Neural crest cell (in vitro differentiated cells): ENCODE measurements around the gene KCNE1. TPM values are rescaled to one million over a fixed set of nuclear protein-coding genes. Genes with fewer than 3 reads are reported as not detected.

Experiments
- DNase-seq: peaks from one replicate; pipeline ENCODE4 v3.0.0; 2021; ENCODE audit warnings: low read depth, mixed read lengths, low spot score
- H3K27ac Mint-ChIP-seq: one replicate; pipeline ENCODE4 v1.8.0; 2021; ENCODE audit warnings: mild to moderate bottlenecking, mixed read lengths; ENCODE audit not compliant: unreplicated experiment
- H3K27me3 Mint-ChIP-seq: 2 replicates; pipeline ENCODE4 v1.8.0; 2021; ENCODE audit warnings: low read depth, mild to moderate bottlenecking, mixed read lengths
- H3K36me3 Mint-ChIP-seq: 2 replicates; pipeline ENCODE4 v1.8.0; 2021; ENCODE audit warnings: low read depth, mild to moderate bottlenecking, mixed read lengths
- H3K4me1 Mint-ChIP-seq: 2 replicates; pipeline ENCODE4 v1.8.0; 2021; ENCODE audit warnings: mixed read lengths
- H3K4me3 Mint-ChIP-seq: one replicate; pipeline ENCODE4 v1.8.0; 2021; ENCODE audit warnings: mild to moderate bottlenecking, mixed read lengths
- H3K9me3 Mint-ChIP-seq: 2 replicates; pipeline ENCODE4 v1.8.0; 2021; ENCODE audit warnings: mixed read lengths
- total RNA-seq: library from RNA; stranded (reverse); gene quantifications from 2 replicates; pipeline ENCODE4 v1.2.1, GENCODE V29; 2021
- TF ChIP-seq, protein P1 (sequence below): fragments of 200-600 bp; sonication (generic); conservative IDR thresholded peaks from 2 replicates; pipeline ENCODE4 v1.5.0; 2021; ENCODE audit warnings: antibody characterized with exemption, mild to moderate bottlenecking

The KCNE1 gene
- total RNA-seq, 1 donor from 2014 or later: 0.68 TPM

- H3K9me3 Mint-ChIP-seq: peaks cover 7% of the 10 kb centered on the region
- peaks cover 11% of the 10 kb centered on the region for H3K36me3 Mint-ChIP-seq
- TF ChIP-seq, protein P1, sequence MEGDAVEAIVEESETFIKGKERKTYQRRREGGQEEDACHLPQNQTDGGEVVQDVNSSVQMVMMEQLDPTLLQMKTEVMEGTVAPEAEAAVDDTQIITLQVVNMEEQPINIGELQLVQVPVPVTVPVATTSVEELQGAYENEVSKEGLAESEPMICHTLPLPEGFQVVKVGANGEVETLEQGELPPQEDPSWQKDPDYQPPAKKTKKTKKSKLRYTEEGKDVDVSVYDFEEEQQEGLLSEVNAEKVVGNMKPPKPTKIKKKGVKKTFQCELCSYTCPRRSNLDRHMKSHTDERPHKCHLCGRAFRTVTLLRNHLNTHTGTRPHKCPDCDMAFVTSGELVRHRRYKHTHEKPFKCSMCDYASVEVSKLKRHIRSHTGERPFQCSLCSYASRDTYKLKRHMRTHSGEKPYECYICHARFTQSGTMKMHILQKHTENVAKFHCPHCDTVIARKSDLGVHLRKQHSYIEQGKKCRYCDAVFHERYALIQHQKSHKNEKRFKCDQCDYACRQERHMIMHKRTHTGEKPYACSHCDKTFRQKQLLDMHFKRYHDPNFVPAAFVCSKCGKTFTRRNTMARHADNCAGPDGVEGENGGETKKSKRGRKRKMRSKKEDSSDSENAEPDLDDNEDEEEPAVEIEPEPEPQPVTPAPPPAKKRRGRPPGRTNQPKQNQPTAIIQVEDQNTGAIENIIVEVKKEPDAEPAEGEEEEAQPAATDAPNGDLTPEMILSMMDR: no peak
- no peaks in the 10 kb centered on the region for H3K27me3 Mint-ChIP-seq
- no peak for DNase-seq
- peaks cover 28% of the 10 kb centered on the region for H3K4me1 Mint-ChIP-seq
- H3K27ac Mint-ChIP-seq: no peak overlapping the region
- H3K4me3 Mint-ChIP-seq: no peak overlapping the region
Observed at GRCh38 chr21:34550182-34550799, 38.3 kb upstream of the KCNE1 start.

DNA sequence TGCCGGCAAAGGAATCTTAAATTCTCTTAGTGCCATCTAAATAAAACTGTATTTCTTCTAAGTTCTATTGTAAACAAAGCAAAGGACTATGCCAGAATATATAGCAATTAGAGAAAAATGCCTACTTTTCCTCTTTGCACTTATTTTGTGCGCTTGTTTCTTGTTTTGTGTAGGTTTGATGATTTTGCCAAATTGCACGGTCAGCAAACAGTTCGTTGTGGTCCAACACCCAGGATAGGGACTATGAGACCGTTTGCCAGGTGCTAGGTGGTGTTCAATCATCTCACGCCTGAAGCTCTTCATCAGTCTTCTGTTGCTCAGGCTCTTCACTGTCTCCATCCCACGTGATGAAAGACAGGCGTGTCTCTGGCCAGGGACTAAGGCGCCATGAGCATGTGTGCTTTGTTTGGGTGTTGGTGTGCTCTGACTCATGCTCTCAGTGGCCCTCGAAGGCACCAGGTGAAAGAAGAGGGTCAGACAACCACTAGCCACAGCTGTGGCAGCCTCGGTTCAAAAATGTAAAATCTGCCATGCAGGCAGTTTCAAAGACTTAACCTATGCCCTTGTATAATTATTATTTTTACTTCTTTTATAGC is 36.9 kb upstream of the KCNE1 start:
- DNase-seq: no peak
- H3K9me3 Mint-ChIP-seq: peaks cover 2% of the 10 kb centered on the region
- no peak overlapping the region for H3K4me3 Mint-ChIP-seq
- H3K4me1 Mint-ChIP-seq: peaks cover 41% of the 10 kb centered on the region
- TF ChIP-seq, protein P1: no peak
- H3K27me3 Mint-ChIP-seq: no peaks in the 10 kb centered on the region
- H3K27ac Mint-ChIP-seq: no peak overlapping the region
- no peaks in the 10 kb centered on the region for H3K36me3 Mint-ChIP-seq

DNA sequence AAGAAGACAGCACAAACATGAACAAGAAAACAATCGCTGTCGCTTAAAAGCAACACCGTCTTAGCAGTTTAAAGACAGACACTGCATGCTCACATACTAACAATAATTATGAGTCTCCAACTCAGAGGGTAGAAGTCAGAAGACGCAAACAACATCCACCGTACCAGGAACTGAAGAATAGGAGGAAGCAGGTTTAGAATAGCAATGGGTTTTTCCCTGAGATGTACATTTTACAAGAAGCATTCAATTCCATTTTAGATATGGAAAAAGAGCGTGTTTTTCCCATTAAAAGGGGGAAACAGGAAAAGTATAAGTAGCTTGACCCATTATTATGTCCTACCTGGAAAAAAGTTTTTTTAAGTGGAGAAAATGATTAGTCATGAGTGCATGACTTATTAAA is 34.5 kb upstream of the KCNE1 start:
- TF ChIP-seq, protein P1: no peak
- no peak overlapping the region for H3K27ac Mint-ChIP-seq
- DNase-seq: no peak
- H3K27me3 Mint-ChIP-seq: no peaks in the 10 kb centered on the region
- no peak overlapping the region for H3K4me3 Mint-ChIP-seq
- peaks cover 2% of the 10 kb centered on the region for H3K9me3 Mint-ChIP-seq
- peaks cover 36% of the 10 kb centered on the region for H3K4me1 Mint-ChIP-seq
- H3K36me3 Mint-ChIP-seq: no peaks in the 10 kb centered on the region

DNA sequence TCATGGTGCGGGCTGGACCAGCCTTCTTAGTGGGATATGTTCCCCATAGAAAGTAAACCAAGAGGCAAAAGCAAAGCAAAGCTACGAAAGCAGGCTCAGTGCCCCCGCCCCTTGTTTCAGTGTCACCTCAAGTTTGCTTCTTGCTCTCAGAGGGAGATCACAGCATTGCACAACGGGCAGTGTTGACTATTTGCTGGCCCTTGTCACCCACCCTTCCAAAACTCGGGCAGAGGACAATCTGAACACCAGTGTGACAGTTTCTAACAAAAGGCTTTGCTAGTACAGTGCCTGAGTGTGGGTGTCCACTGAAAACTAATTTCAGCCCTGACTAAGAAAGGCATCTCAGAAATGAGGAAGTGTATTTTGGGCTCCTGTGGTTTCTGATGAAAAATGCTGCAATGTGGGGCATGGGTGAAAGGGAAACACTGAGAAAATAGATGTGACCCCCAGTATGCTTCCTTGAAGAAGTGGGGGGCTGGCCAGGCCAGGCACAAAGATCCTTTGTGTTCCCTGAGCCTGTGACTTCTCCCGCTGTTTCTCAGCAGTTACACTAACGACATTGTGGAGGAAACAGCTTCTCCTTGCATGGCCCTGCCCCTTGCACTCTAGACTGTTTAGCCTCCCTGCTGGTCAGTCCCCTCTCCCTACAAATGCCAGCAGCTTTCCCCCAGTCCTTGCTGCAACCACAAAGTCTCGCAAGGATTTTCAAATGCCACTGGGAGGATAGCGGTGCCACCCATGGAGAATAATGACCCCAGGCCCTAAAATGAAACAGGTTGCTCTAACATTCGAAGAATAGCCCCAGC is 33.3 kb upstream of the KCNE1 start:
- peaks cover 36% of the 10 kb centered on the region for H3K4me1 Mint-ChIP-seq
- H3K4me3 Mint-ChIP-seq: peak overlapping the region; percentile 85
- DNase-seq: peak; percentile 41

DNA sequence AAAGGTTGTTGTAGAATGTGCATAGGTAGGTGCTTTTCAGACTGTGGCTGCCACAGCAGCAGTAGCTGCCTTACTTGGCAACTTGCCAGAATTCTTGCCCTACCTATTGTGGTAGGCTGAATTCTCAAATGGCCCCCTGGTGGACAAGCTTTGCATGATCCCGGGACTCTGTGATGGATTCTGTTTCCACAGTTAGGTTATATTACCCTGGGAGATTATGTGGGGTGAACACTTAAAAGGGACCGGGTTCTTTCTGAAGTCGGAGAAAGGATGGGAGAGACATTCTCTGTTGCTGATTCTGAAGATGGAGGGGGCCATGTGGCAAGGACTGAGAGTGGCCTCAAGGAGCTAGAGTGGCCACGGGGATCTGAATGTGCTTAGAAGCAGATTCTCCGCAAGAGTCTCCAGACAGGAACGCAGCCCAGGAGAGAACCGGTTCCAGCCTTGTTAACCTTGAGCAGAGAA is 32.1 kb upstream of the KCNE1 start:
- no peaks in the 10 kb centered on the region for H3K36me3 Mint-ChIP-seq
- peak overlapping the region; percentile 42 for H3K4me3 Mint-ChIP-seq
- no peaks in the 10 kb centered on the region for H3K27me3 Mint-ChIP-seq
- TF ChIP-seq, protein P1: peak; percentile 76
- H3K27ac Mint-ChIP-seq: no peak overlapping the region
- peaks cover 2% of the 10 kb centered on the region for H3K9me3 Mint-ChIP-seq
- DNase-seq: peak; percentile 38
- H3K4me1 Mint-ChIP-seq: peaks cover 36% of the 10 kb centered on the region

More for the DNA sequence above, 33.3 kb upstream of the KCNE1 start:
- peak overlapping the region; percentile 99 for H3K27ac Mint-ChIP-seq
- H3K36me3 Mint-ChIP-seq: no peaks in the 10 kb centered on the region
- peaks cover 2% of the 10 kb centered on the region for H3K9me3 Mint-ChIP-seq
- TF ChIP-seq, protein P1: no peak
- H3K27me3 Mint-ChIP-seq: no peaks in the 10 kb centered on the region
